OCI-LY7 (cell line): ENCODE measurements around the gene DLG5. TPM values are rescaled to one million over a fixed set of nuclear protein-coding genes. Genes with fewer than 3 reads are reported as not detected.

Experiments used
- BruUV-seq: library from RNA; stranded (reverse); fragments of 400-500 nt; replicated peaks from 2 replicates; lab custom pipeline; 2021; lab: Mats Ljungman, UMichigan
- CTCF ChIA-PET: fragments of 300-600 bp; sonication (Branson Sonifier 250); formaldehyde crosslinking; loops from one replicate; lab custom pipeline; 2022; ENCODE audit warnings: antibody characterized with exemption; ENCODE audit not compliant: unreplicated experiment; lab: Charles Lee
- POLR2A ChIA-PET: fragments of 300-600 bp; sonication (Branson Sonifier 250); formaldehyde crosslinking; loops from one replicate; lab custom pipeline; 2022; ENCODE audit warnings: antibody characterized with exemption; lab: Charles Lee
- DNase-seq: peaks from one replicate; pipeline ENCODE4 v3.0.0-alpha.2; 2015; ENCODE audit warnings: low spot score
- H2AFZ ChIP-seq: fragments of 200-600 bp; sonication (generic), shearing (Covaris generic); 2 replicates; pipeline ENCODE4 v1.6.1; 2014; ENCODE audit warnings: mild to moderate bottlenecking, antibody characterized with exemption, low read length, moderate library complexity
- H3K27ac ChIP-seq: fragments of 200-600 bp; sonication (generic); 2 replicates; pipeline ENCODE4 v1.5.1; 2014; ENCODE audit warnings: mixed run types, low read depth, mild to moderate bottlenecking, moderate library complexity, low read length, inconsistent platforms; ENCODE audit not compliant: poor library complexity, severe bottlenecking
- H3K36me3 ChIP-seq: fragments of 200-600 bp; sonication (generic); 2 replicates; pipeline ENCODE4 v1.6.1; 2014; ENCODE audit warnings: mild to moderate bottlenecking, antibody characterized with exemption, low read length, moderate library complexity, mixed read lengths; ENCODE audit not compliant: insufficient read depth
- H3K4me1 ChIP-seq: fragments of 200-600 bp; sonication (generic); 2 replicates; pipeline ENCODE4 v1.5.1; 2014; ENCODE audit warnings: mild to moderate bottlenecking, low read length; ENCODE audit not compliant: insufficient read depth, poor library complexity, severe bottlenecking
- H3K4me2 ChIP-seq: fragments of 200-600 bp; sonication (generic); 2 replicates; pipeline ENCODE4 v1.6.1; 2014; ENCODE audit warnings: mild to moderate bottlenecking, low read length
- H3K4me3 ChIP-seq: fragments of 200-600 bp; sonication (generic); 2 replicates; pipeline ENCODE4 v1.5.1; 2014; ENCODE audit warnings: mild to moderate bottlenecking, low read depth, low read length; ENCODE audit not compliant: poor library complexity, severe bottlenecking
- H3K79me2 ChIP-seq: fragments of 200-600 bp; sonication (generic); 2 replicates; pipeline ENCODE4 v1.6.1; 2016; ENCODE audit warnings: low read depth, mild to moderate bottlenecking, low read length, moderate library complexity, mixed read lengths; ENCODE audit not compliant: insufficient read depth
- H3K9me2 ChIP-seq: fragments of 200-600 bp; sonication (generic); 2 replicates; pipeline ENCODE4 v1.6.1; 2016; ENCODE audit warnings: mild to moderate bottlenecking, low read length, mixed read lengths; ENCODE audit not compliant: insufficient read depth
- H3K9me3 ChIP-seq: fragments of 200-600 bp; sonication (generic); 2 replicates; pipeline ENCODE4 v1.6.1; 2014; ENCODE audit warnings: mild to moderate bottlenecking, mixed run types, low read length, mixed read lengths
- H4K20me1 ChIP-seq: fragments of 200-600 bp; sonication (generic); 2 replicates; pipeline ENCODE4 v1.6.1; 2014; ENCODE audit warnings: mild to moderate bottlenecking, antibody characterized with exemption, low read length, moderate library complexity, mixed read lengths; ENCODE audit not compliant: insufficient read depth
- EZH2phosphoT487 ChIP-seq: fragments of 200-600 bp; sonication (generic); IDR thresholded peaks from 2 replicates; pipeline ENCODE4 v1.6.1; 2018; ENCODE audit warnings: low read depth, borderline replicate concordance, mild to moderate bottlenecking, mixed run types, antibody characterized with exemption, low read length, moderate library complexity, mixed read lengths
- intact Hi-C: fragments of 100-400 bp; cut with micrococcal nuclease; formaldehyde crosslinking; loops from one replicate; pipeline ENCODE4 v1.10.0; 2022; ENCODE audit not compliant: unreplicated experiment
- total RNA-seq, 2 experiments: library from RNA; depleted of rRNA in 1 of 2; stranded (reverse); fragments of >200 nt in 1 of 2; shearing (Covaris generic) in 1 of 2; gene quantifications; 2 replicates each; pipeline ENCODE4 v1.2.3, GENCODE V29; 2014 to 2022
- TF ChIP-seq, protein P1 (sequence below): fragments of 200-600 bp; sonication (generic); conservative IDR thresholded peaks from 2 replicates; pipeline ENCODE4 v1.5.1; 2014; ENCODE audit warnings: mild to moderate bottlenecking, antibody characterized with exemption, low read length, moderate library complexity, mixed read lengths

The DLG5 gene
- total RNA-seq, 2 experiments from 2014 or later = 0.27 TPM; not detected in 1

- H3K79me2 ChIP-seq = no peaks in the 10 kb centered on the region
- no peaks in the 10 kb centered on the region for H3K9me3 ChIP-seq
- H3K9me2 ChIP-seq = no peaks in the 10 kb centered on the region
- POLR2A ChIA-PET = interaction anchor here (0.5 kb wide), 1 partner anchor 200 kb away, joined by 3 read pairs; no protein-coding TSS in a partner anchor
- CTCF ChIA-PET = no interaction called here
- TF ChIP-seq, protein P1, sequence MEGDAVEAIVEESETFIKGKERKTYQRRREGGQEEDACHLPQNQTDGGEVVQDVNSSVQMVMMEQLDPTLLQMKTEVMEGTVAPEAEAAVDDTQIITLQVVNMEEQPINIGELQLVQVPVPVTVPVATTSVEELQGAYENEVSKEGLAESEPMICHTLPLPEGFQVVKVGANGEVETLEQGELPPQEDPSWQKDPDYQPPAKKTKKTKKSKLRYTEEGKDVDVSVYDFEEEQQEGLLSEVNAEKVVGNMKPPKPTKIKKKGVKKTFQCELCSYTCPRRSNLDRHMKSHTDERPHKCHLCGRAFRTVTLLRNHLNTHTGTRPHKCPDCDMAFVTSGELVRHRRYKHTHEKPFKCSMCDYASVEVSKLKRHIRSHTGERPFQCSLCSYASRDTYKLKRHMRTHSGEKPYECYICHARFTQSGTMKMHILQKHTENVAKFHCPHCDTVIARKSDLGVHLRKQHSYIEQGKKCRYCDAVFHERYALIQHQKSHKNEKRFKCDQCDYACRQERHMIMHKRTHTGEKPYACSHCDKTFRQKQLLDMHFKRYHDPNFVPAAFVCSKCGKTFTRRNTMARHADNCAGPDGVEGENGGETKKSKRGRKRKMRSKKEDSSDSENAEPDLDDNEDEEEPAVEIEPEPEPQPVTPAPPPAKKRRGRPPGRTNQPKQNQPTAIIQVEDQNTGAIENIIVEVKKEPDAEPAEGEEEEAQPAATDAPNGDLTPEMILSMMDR = no peak
- TF ChIP-seq EZH2phosphoT487 = no peak
- no TSS peak for BruUV-seq
- H2AFZ ChIP-seq = no peak overlapping the region
- H3K4me3 ChIP-seq = no peak overlapping the region
- H3K27ac ChIP-seq = no peak overlapping the region
- H3K36me3 ChIP-seq = no peaks in the 10 kb centered on the region
- no peak for DNase-seq
- no peak overlapping the region for H3K4me2 ChIP-seq
- intact Hi-C loops = no loop called here
- no peaks in the 10 kb centered on the region for H3K4me1 ChIP-seq
- H4K20me1 ChIP-seq = no peaks in the 10 kb centered on the region
These were observed 134.4 kb downstream of the DLG5 start for GRCh38 chr10:77792155-77792554.

- Histone ChIP-seq H2AFZ (no peak overlapping the region), H3K4me1 (no peaks in the 10 kb centered on the region), H3K36me3 (no peaks in the 10 kb centered on the region), H3K4me3 (no peak overlapping the region), H4K20me1 (no peaks in the 10 kb centered on the region), H3K79me2 (no peaks in the 10 kb centered on the region), H3K9me2 (no peaks in the 10 kb centered on the region), H3K27ac (no peak overlapping the region), H3K4me2 (no peak overlapping the region), H3K9me3 (no peaks in the 10 kb centered on the region)
- CTCF ChIA-PET = no interaction called here
- BruUV-seq = no TSS peak
- intact Hi-C loops = no loop called here
- no peak for DNase-seq
- POLR2A ChIA-PET = no interaction called here
- TF ChIP-seq, protein P1 = no peak
- no peak for TF ChIP-seq EZH2phosphoT487
These were observed 135.0 kb downstream of the DLG5 start for GRCh38 chr10:77791506-77791905.

- no TSS peak for BruUV-seq
- H3K4me3 ChIP-seq = no peak overlapping the region
- H2AFZ ChIP-seq = no peak overlapping the region
- no peaks in the 10 kb centered on the region for H4K20me1 ChIP-seq
- no peaks in the 10 kb centered on the region for H3K79me2 ChIP-seq
- H3K36me3 ChIP-seq = no peaks in the 10 kb centered on the region
- H3K4me2 ChIP-seq = no peak overlapping the region
- no peaks in the 10 kb centered on the region for H3K9me3 ChIP-seq
- intact Hi-C loops = no loop called here
- no peak overlapping the region for H3K27ac ChIP-seq
- CTCF ChIA-PET = no interaction called here
- TF ChIP-seq, protein P1 = no peak
- TF ChIP-seq EZH2phosphoT487 = no peak
- DNase-seq = no peak
- no peaks in the 10 kb centered on the region for H3K4me1 ChIP-seq
- no peaks in the 10 kb centered on the region for H3K9me2 ChIP-seq
- POLR2A ChIA-PET = interaction anchor here (1.1 kb wide), 1 partner anchor 9 kb away, joined by 3 read pairs; no protein-coding TSS in a partner anchor
These were observed 136.7 kb downstream of the DLG5 start for GRCh38 chr10:77789861-77790260.
